ENCODE data around the gene ALDH8A1.

GRCh38 chr6:134910593-134910935 lies 39.3 kb downstream of the ALDH8A1 start:
- TF ChIP-seq CTCF (IDR thresholded peaks at IDR 0.05), result no peak
- no peak for TF ChIP-seq POLR2A (IDR thresholded peaks at IDR 0.05)
